Measurements from ENCODE around the gene EIF3F.

EIF3F gene

GRCh38 chr11:7965386-7965785 lies 21.8 kb upstream of the EIF3F start, which contains the start of gene NLRP10:
NLRP10 (minus strand) TSS chr11:7965447; CDS start chr11:7963495, 1,952 bp downstream.
- H3K9ac ChIP-seq (ENCODE audit: low read length) = peak within 1 kb of the TSS; percentile 82
- H3K4ac ChIP-seq (ENCODE audit: low read depth in 1 of 2, low read length in 2 of 2) = no peak within 1 kb of the TSS
- DNase-seq = peak; percentile 6
- no peak within 1 kb of the TSS for H2AK5ac ChIP-seq (ENCODE audit: low read length, severe bottlenecking)
- H4K91ac ChIP-seq (ENCODE audit: low read length) = no peak within 1 kb of the TSS
- no peak within 1 kb of the TSS for H3K4me2 ChIP-seq (ENCODE audit: low read length, poor library complexity, severe bottlenecking)
- WGBS = no CpG with 5 or more reads among the region's 1 CpG
- peak within 1 kb of the TSS; percentile 32 for H4K8ac ChIP-seq (ENCODE audit: low read length)
- no peak within 1 kb of the TSS for H3K27ac ChIP-seq (ENCODE audit: low read length, poor library complexity, severe bottlenecking)
- H3K14ac ChIP-seq (ENCODE audit: low read length in 2 of 2) = no peak within 1 kb of the TSS
- no peaks in the 10 kb centered on the region for H3K9me3 ChIP-seq (ENCODE audit: control insufficient read depth, low read length)
- peaks cover 0 to 3% of the 10 kb centered on the region in 2 experiments for H3K27me3 ChIP-seq (ENCODE audit: control insufficient read depth in 1 of 2, insufficient read depth in 1 of 2, low read length in 2 of 2)
- H3K23ac ChIP-seq (ENCODE audit: low read length in 2 of 2) = no peak within 1 kb of the TSS
- H3K4me3 ChIP-seq (ENCODE audit: insufficient read depth in 1 of 2, low read depth in 1 of 2, low read length in 2 of 2) = peak within 1 kb of the TSS in 1 of 2 experiments; percentile 28
- H3K79me1 ChIP-seq (replicated peaks; ENCODE audit: low read length, poor library complexity, severe bottlenecking) = no peaks in the 10 kb centered on the region
- peaks cover 3% of the 10 kb centered on the region for H3K4me1 ChIP-seq (ENCODE audit: control insufficient read depth, insufficient read depth, low read depth, low read length)
- H3K18ac ChIP-seq (ENCODE audit: low read depth in 1 of 2, low read length in 2 of 2) = no peak within 1 kb of the TSS
- H3K36me3 ChIP-seq (ENCODE audit: control insufficient read depth in 1 of 2, insufficient read depth in 2 of 2, low read depth in 1 of 2, low read length in 2 of 2) = no peaks in the 10 kb centered on the region
- H2BK120ac ChIP-seq (ENCODE audit: low read depth, low read length) = no peak within 1 kb of the TSS
- H2AFZ ChIP-seq (ENCODE audit: low read depth, low read length) = no peak within 1 kb of the TSS
- no peak within 1 kb of the TSS for H2BK15ac ChIP-seq (ENCODE audit: low read depth, poor library complexity, severe bottlenecking)
- no peak within 1 kb of the TSS for H2BK12ac ChIP-seq (ENCODE audit: low read length in 2 of 2)
- H2BK5ac ChIP-seq (ENCODE audit: low read depth, low read length, poor library complexity, severe bottlenecking) = no peak within 1 kb of the TSS

- Histone ChIP-seq H2BK15ac (ENCODE audit: low read depth, poor library complexity, severe bottlenecking) (no peak overlapping the region), H4K8ac (ENCODE audit: low read length) (no peak overlapping the region), H2BK120ac (ENCODE audit: low read depth, low read length) (no peak overlapping the region), H2AK5ac (ENCODE audit: low read length, severe bottlenecking) (no peak overlapping the region), H3K4me2 (ENCODE audit: low read length, poor library complexity, severe bottlenecking) (no peak overlapping the region), H3K36me3 (ENCODE audit: control insufficient read depth in 1 of 2, insufficient read depth in 2 of 2, low read depth in 1 of 2, low read length in 2 of 2) (no peaks in the 10 kb centered on the region), H3K79me1 (replicated peaks; ENCODE audit: low read length, poor library complexity, severe bottlenecking) (no peaks in the 10 kb centered on the region), H3K4me3 (ENCODE audit: insufficient read depth in 1 of 2, low read depth in 1 of 2, low read length in 2 of 2) (no peak overlapping the region), H3K9ac (ENCODE audit: low read length) (no peak overlapping the region), H2BK12ac (ENCODE audit: low read length in 2 of 2) (no peak overlapping the region), H3K4ac (ENCODE audit: low read depth in 1 of 2, low read length in 2 of 2) (no peak overlapping the region), H2AFZ (ENCODE audit: low read depth, low read length) (no peak overlapping the region), H3K9me3 (ENCODE audit: control insufficient read depth, low read length) (no peaks in the 10 kb centered on the region), H3K27me3 (ENCODE audit: control insufficient read depth in 1 of 2, insufficient read depth in 1 of 2, low read length in 2 of 2) (no peaks in the 10 kb centered on the region), H3K4me1 (ENCODE audit: control insufficient read depth, insufficient read depth, low read depth, low read length) (peaks cover 3% of the 10 kb centered on the region), H4K91ac (ENCODE audit: low read length) (no peak overlapping the region), H3K14ac (ENCODE audit: low read length in 2 of 2) (no peak overlapping the region), H3K18ac (ENCODE audit: low read depth in 1 of 2, low read length in 2 of 2) (no peak overlapping the region), H3K23ac (ENCODE audit: low read length in 2 of 2) (no peak overlapping the region), H2BK5ac (ENCODE audit: low read depth, low read length, poor library complexity, severe bottlenecking) (no peak overlapping the region), H3K27ac (ENCODE audit: low read length, poor library complexity, severe bottlenecking) (no peak overlapping the region)
- 74% methylated on average over 1 of the region's 1 CpG for WGBS
- DNase-seq = no peak
These were observed 20.0 kb upstream of the EIF3F start for GRCh38 chr11:7967097-7967496.

- H3K4me2 ChIP-seq (ENCODE audit: low read length, poor library complexity, severe bottlenecking) = no peak overlapping the region
- H2AK5ac ChIP-seq (ENCODE audit: low read length, severe bottlenecking) = no peak overlapping the region
- H2AFZ ChIP-seq (ENCODE audit: low read depth, low read length) = no peak overlapping the region
- no peak overlapping the region for H4K8ac ChIP-seq (ENCODE audit: low read length)
- no peaks in the 10 kb centered on the region for H3K36me3 ChIP-seq (ENCODE audit: control insufficient read depth in 1 of 2, insufficient read depth in 2 of 2, low read depth in 1 of 2, low read length in 2 of 2)
- H3K4me3 ChIP-seq (ENCODE audit: insufficient read depth in 1 of 2, low read depth in 1 of 2, low read length in 2 of 2) = no peak overlapping the region
- no peak overlapping the region for H2BK120ac ChIP-seq (ENCODE audit: low read depth, low read length)
- H3K18ac ChIP-seq (ENCODE audit: low read depth in 1 of 2, low read length in 2 of 2) = no peak overlapping the region
- H3K27ac ChIP-seq (ENCODE audit: low read length, poor library complexity, severe bottlenecking) = no peak overlapping the region
- no peaks in the 10 kb centered on the region for H3K79me1 ChIP-seq (replicated peaks; ENCODE audit: low read length, poor library complexity, severe bottlenecking)
- no peak overlapping the region for H3K9ac ChIP-seq (ENCODE audit: low read length)
- H3K23ac ChIP-seq (ENCODE audit: low read length in 2 of 2) = no peak overlapping the region
- H3K4me1 ChIP-seq (ENCODE audit: control insufficient read depth, insufficient read depth, low read depth, low read length) = peaks cover 3% of the 10 kb centered on the region
- H4K91ac ChIP-seq (ENCODE audit: low read length) = no peak overlapping the region
- no peak overlapping the region for H2BK12ac ChIP-seq (ENCODE audit: low read length in 2 of 2)
- H3K4ac ChIP-seq (ENCODE audit: low read depth in 1 of 2, low read length in 2 of 2) = no peak overlapping the region
- no peaks in the 10 kb centered on the region for H3K9me3 ChIP-seq (ENCODE audit: control insufficient read depth, low read length)
- no peak overlapping the region for H3K14ac ChIP-seq (ENCODE audit: low read length in 2 of 2)
- no peak overlapping the region for H2BK15ac ChIP-seq (ENCODE audit: low read depth, poor library complexity, severe bottlenecking)
- no peak overlapping the region for H2BK5ac ChIP-seq (ENCODE audit: low read depth, low read length, poor library complexity, severe bottlenecking)
- no peaks in the 10 kb centered on the region for H3K27me3 ChIP-seq (ENCODE audit: control insufficient read depth in 1 of 2, insufficient read depth in 1 of 2, low read length in 2 of 2)
- DNase-seq = no peak
These were observed 19.3 kb upstream of the EIF3F start for GRCh38 chr11:7967826-7968225.

- Histone ChIP-seq H3K4me1 (ENCODE audit: control insufficient read depth, insufficient read depth, low read depth, low read length) (peaks cover 3% of the 10 kb centered on the region), H2AK5ac (ENCODE audit: low read length, severe bottlenecking) (no peak overlapping the region), H3K14ac (ENCODE audit: low read length in 2 of 2) (no peak overlapping the region), H3K9ac (ENCODE audit: low read length) (no peak overlapping the region), H3K27ac (ENCODE audit: low read length, poor library complexity, severe bottlenecking) (no peak overlapping the region), H2BK120ac (ENCODE audit: low read depth, low read length) (no peak overlapping the region), H2BK15ac (ENCODE audit: low read depth, poor library complexity, severe bottlenecking) (no peak overlapping the region), H3K4me2 (ENCODE audit: low read length, poor library complexity, severe bottlenecking) (no peak overlapping the region), H3K4me3 (ENCODE audit: insufficient read depth in 1 of 2, low read depth in 1 of 2, low read length in 2 of 2) (no peak overlapping the region), H3K36me3 (ENCODE audit: control insufficient read depth in 1 of 2, insufficient read depth in 2 of 2, low read depth in 1 of 2, low read length in 2 of 2) (no peaks in the 10 kb centered on the region), H4K91ac (ENCODE audit: low read length) (no peak overlapping the region), H3K23ac (ENCODE audit: low read length in 2 of 2) (no peak overlapping the region), H3K79me1 (replicated peaks; ENCODE audit: low read length, poor library complexity, severe bottlenecking) (no peaks in the 10 kb centered on the region), H3K4ac (ENCODE audit: low read depth in 1 of 2, low read length in 2 of 2) (no peak overlapping the region), H3K9me3 (ENCODE audit: control insufficient read depth, low read length) (no peaks in the 10 kb centered on the region), H3K18ac (ENCODE audit: low read depth in 1 of 2, low read length in 2 of 2) (no peak overlapping the region), H2BK5ac (ENCODE audit: low read depth, low read length, poor library complexity, severe bottlenecking) (no peak overlapping the region), H2BK12ac (ENCODE audit: low read length in 2 of 2) (no peak overlapping the region), H4K8ac (ENCODE audit: low read length) (no peak overlapping the region), H3K27me3 (ENCODE audit: control insufficient read depth in 1 of 2, insufficient read depth in 1 of 2, low read length in 2 of 2) (no peaks in the 10 kb centered on the region), H2AFZ (ENCODE audit: low read depth, low read length) (no peak overlapping the region)
- no peak for DNase-seq
- whole genome bisulfite sequencing = 76% methylated on average over 2 of the region's 2 CpGs
These were observed 18.5 kb upstream of the EIF3F start for GRCh38 chr11:7968686-7969085.
